Type B pancreatic cell (in vitro differentiated cells): Measurements from ENCODE around the gene SFT2D1. TPM values are rescaled to one million over a fixed set of nuclear protein-coding genes. Genes with fewer than 3 reads are reported as not detected.

ENCODE experiments used
- DNase-seq: peaks from one replicate; pipeline ENCODE4 v3.0.0; 2021; ENCODE audit warnings: mixed read lengths; ENCODE audit not compliant: unreplicated experiment; ENCODE audit errors: extremely low spot score
- H3K27ac Mint-ChIP-seq: 2 replicates; pipeline ENCODE4 v1.8.0; 2021; ENCODE audit warnings: mild to moderate bottlenecking, mixed read lengths
- H3K27me3 Mint-ChIP-seq: 2 replicates; pipeline ENCODE4 v1.8.0; 2021; ENCODE audit warnings: mixed read lengths
- H3K36me3 Mint-ChIP-seq: 2 replicates; pipeline ENCODE4 v1.8.0; 2021; ENCODE audit warnings: mixed read lengths
- H3K4me1 Mint-ChIP-seq: one replicate; pipeline ENCODE4 v1.8.0; 2021; ENCODE audit warnings: mixed read lengths; ENCODE audit not compliant: unreplicated experiment
- H3K4me3 Mint-ChIP-seq: 2 replicates; pipeline ENCODE4 v1.8.0; 2021; ENCODE audit warnings: mild to moderate bottlenecking, mixed read lengths
- H3K9me3 Mint-ChIP-seq: 2 replicates; pipeline ENCODE4 v1.8.0; 2021; ENCODE audit warnings: mixed read lengths
- total RNA-seq: library from RNA; stranded (reverse); gene quantifications from 2 replicates; pipeline ENCODE4 v1.2.1, GENCODE V29; 2021; ENCODE audit warnings: low replicate concordance
- TF ChIP-seq, protein P1 (sequence below): fragments of 200-600 bp; sonication (generic); conservative IDR thresholded peaks from 2 replicates; pipeline ENCODE4 v1.5.0; 2021; ENCODE audit warnings: antibody characterized with exemption, mild to moderate bottlenecking

The SFT2D1 gene
- total RNA-seq, 1 donor from 2014 or later: 29.5 TPM

DNA sequence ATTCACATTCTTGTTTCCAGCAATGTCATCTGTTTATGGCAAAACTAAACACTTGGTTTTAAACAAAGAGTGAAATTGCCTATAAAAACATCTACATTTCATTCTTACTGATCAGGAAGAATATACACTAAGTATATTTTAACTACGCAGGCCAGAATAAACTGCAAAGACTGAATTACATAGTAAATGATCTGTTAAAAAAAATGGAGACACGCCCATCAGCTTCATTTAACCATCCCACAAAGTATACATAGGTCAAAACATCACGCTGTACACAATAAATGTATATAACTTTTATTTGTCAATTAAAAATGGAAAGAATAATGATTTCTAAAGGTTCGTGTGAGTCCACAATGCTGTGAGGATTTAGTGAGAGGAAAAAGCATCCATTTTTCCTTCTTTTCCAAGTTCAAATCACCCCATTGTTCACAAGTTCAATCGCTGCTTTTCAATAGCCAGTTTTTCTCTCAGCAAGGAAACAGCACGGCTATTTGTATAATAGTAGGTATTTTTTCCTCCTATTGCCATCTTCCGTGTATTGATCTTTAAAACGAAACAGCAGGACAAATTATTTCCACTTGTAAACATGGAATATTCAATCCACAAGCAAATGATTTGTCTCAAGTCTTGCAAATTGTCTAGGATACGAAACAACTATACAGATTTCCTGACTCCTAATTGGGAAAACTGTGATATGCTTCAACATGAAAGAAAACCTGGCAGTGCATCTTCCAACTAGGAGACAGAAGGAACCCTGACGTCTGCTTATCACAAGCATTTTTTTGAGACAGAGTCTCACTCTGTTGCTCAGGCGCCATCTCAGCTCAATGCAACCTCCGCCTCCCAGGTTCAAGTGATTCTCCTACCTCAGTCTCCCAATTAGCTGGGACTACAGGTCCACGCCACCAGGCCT is 10.6 kb downstream of the SFT2D1 start:
- Mint-ChIP-seq H3K4me3 (no peak overlapping the region), H3K27ac (no peak overlapping the region), H3K4me1 (peaks cover 18% of the 10 kb centered on the region), H3K27me3 (no peaks in the 10 kb centered on the region), H3K9me3 (no peaks in the 10 kb centered on the region), H3K36me3 (peaks cover 14% of the 10 kb centered on the region)
- no peak for DNase-seq
- TF ChIP-seq, protein P1, sequence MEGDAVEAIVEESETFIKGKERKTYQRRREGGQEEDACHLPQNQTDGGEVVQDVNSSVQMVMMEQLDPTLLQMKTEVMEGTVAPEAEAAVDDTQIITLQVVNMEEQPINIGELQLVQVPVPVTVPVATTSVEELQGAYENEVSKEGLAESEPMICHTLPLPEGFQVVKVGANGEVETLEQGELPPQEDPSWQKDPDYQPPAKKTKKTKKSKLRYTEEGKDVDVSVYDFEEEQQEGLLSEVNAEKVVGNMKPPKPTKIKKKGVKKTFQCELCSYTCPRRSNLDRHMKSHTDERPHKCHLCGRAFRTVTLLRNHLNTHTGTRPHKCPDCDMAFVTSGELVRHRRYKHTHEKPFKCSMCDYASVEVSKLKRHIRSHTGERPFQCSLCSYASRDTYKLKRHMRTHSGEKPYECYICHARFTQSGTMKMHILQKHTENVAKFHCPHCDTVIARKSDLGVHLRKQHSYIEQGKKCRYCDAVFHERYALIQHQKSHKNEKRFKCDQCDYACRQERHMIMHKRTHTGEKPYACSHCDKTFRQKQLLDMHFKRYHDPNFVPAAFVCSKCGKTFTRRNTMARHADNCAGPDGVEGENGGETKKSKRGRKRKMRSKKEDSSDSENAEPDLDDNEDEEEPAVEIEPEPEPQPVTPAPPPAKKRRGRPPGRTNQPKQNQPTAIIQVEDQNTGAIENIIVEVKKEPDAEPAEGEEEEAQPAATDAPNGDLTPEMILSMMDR: no peak

DNA sequence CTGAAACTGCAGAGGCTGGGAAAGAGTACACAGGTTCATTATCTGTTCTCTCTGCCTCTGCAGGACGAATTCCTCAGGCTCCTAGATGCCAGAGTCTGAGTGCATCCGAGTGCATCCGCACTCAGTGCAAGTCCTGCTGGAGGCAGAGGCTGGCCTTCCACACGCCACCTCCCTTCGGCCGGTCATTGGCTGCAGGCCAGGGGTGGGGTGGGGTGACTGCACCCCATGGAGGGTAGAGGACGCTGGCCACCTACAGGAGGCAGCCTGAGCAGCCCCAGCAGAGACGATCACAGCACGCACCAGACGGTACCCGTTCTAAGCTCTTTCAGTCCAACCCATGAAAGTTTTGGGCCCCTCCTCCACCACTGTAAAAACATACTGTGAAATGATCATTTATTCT is 11.7 kb downstream of the SFT2D1 start:
- TF ChIP-seq, protein P1: peak; percentile 53
- Mint-ChIP-seq H3K36me3 (peaks cover 14% of the 10 kb centered on the region), H3K4me1 (peaks cover 18% of the 10 kb centered on the region), H3K4me3 (no peak overlapping the region), H3K9me3 (no peaks in the 10 kb centered on the region), H3K27ac (no peak overlapping the region), H3K27me3 (no peaks in the 10 kb centered on the region)
- no peak for DNase-seq

DNA sequence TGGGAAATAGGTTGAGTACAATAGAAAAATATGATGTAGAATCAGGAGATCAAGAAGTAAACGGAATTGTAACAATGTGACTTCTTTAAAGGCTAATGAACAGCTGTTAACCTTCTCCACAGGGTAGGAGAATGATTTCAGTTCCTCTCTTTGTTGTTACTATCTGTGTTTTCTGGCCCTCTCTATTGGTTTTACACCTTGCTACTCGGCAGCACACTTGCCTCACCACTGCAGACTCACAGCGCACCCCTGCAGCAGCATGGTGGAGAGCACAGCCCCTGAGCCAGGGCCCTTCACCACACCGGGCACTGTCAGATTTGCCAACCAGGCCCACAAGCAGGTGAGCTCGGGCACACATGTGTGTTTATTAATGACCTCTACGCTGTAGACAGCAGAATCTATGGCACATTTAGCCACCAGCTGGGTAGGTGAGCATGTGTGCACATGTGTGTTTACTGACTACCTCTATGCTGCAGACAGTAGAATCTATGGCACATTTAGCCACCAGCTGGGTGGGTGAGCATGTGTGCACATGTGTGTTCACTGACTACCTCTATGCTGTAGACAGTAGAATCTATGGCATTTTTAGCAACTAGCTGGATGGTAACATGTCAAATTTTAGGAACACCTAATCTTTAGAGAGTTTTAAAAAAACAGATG is 16.8 kb downstream of the SFT2D1 start:
- Mint-ChIP-seq H3K36me3 (peaks cover 8% of the 10 kb centered on the region), H3K9me3 (no peaks in the 10 kb centered on the region), H3K4me3 (no peak overlapping the region), H3K4me1 (peaks cover under 1% of the 10 kb centered on the region), H3K27me3 (no peaks in the 10 kb centered on the region), H3K27ac (no peak overlapping the region)
- TF ChIP-seq, protein P1: no peak
- no peak for DNase-seq

DNA sequence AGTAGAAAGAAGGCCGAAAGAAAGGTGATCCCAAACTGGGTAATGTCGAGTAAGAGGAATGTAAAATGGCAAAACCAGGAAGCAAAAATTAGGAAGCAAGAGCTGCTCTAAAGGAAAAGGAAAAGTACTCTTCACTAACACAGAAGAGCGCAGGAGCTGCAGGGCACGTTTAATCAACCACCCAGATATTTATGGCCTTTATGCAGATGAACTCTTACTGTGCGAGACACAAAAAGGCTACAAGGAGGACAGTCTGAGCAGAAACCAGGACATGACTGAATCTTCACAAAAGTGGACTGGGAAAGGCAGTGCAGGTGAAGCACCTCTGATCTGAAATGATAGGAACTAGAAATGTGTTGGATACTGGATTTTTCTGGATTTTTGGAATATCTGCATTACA is 18.9 kb downstream of the SFT2D1 start:
- peak; percentile 8 for DNase-seq
- no peak overlapping the region for H3K27ac Mint-ChIP-seq
- TF ChIP-seq, protein P1: no peak
- peaks cover 16% of the 10 kb centered on the region for H3K36me3 Mint-ChIP-seq
- H3K4me1 Mint-ChIP-seq: peaks cover 6% of the 10 kb centered on the region
- H3K27me3 Mint-ChIP-seq: no peaks in the 10 kb centered on the region
- H3K4me3 Mint-ChIP-seq: no peak overlapping the region
- H3K9me3 Mint-ChIP-seq: no peaks in the 10 kb centered on the region

DNA sequence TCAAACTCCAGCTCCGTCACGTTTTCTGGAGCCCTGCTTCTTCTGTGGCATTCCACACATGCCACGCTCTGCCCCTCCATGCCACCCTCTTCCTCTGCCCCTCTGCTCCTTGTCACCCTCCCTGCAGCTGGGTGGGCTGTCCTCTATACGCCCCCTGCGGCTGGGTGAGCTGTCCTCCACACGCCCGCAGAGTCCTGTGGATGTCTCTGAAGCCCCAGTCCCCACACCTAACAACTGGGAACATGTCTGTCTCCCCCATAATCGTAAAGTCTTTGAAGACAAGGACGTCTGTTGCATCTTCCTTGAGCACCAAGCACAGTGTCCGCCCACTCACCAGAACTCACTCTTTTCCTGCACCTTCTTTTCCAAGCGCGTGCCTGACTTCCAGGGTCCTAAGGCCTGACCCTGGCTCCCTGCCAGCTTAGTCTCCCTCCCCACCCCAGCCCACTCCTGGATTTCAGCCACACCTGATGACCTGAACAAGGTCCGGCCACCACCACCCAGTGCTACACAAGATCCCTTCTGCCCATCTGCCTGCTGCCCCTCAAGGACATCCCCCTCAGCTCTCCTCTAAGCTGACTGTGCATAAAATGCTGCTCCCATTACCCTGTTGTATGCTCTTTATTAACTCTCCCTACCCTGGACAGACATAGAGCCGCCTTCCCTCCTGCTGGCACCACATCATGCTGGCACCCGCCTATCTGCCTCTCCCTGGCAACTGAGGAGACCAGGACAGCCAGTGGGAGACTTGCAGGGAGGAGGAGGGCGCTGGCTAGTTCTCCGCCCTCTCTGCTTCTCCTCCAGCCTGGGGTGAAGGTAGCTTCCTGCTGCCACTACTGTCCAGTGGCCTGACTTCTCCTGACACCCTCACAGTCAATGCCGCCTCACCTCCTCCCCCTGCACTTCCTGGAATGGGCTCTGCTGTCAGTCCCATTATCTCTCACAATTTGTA is 23.4 kb downstream of the SFT2D1 start:
- peak; percentile 47 for DNase-seq
- Mint-ChIP-seq H3K27me3 (no peaks in the 10 kb centered on the region), H3K4me3 (no peak overlapping the region), H3K9me3 (no peaks in the 10 kb centered on the region), H3K27ac (no peak overlapping the region), H3K36me3 (peaks cover 10% of the 10 kb centered on the region), H3K4me1 (peaks cover 6% of the 10 kb centered on the region)
- TF ChIP-seq, protein P1: no peak
